Pericardium fibroblast (primary cell): ENCODE data around the gene TAX1BP1. TPM values are rescaled to one million over a fixed set of nuclear protein-coding genes. Genes with fewer than 3 reads are reported as not detected.

Experiments used
- total RNA-seq: library from RNA; depleted of rRNA; stranded (reverse); fragments of >200 nt; gene quantifications from 2 replicates; pipeline ENCODE4 v1.2.3, GENCODE V29; 2015

Gene TAX1BP1
- total RNA-seq: 50.6 and 76.9 TPM in 2 replicates

GRCh38 chr7:27739909-27740448 lies at the start of gene TAX1BP1:
TSS of gene TAX1BP1 (plus strand) at chr7:27740162. CDS start at chr7:27748525, 8,363 bp downstream.

Other genes starting within 250 kb of the TAX1BP1 start
- 42.6 and 62.9 TPM in 2 replicates for gene HIBADH, start 77.3 kb upstream of the TAX1BP1 start, total RNA-seq